Measurements from ENCODE around the gene SYNPO2. TPM values are rescaled to one million over a fixed set of nuclear protein-coding genes. Genes with fewer than 3 reads are reported as not detected.

The SYNPO2 gene
- total and polyA plus RNA-seq, 10 of the 15 experiments (the other 5 are each of a cell fraction or from before 2014, with no cell fraction given): 0.04 to 0.34 (median 0.28) TPM

DNA sequence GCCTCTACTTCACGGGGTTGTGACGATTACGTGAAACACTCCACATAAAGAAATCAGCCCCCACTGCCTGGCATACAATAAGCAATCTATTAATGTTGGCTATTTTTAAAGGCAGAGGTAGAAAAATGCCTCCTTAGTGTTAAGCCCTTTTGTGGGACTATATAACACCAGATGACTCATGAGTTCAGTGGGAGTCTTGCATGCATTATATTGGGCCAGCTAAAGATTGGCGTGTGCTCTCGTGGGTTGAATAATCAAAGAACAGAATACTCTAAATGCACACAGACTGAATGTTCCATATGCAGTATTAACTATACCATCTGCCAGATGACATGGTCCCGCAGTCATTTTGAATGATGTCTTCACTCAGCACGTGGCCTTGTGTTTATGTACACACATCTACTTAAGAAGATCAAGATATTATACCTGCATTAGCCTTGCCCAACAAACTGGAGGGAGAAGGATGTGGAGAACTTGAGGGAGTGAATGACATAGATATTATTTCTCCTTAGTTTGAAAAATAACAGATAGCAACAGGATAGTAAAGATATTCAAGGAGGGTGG lies 162.0 kb downstream of the SYNPO2 start (continued):
- TF ChIP-seq POU2F2 (IDR thresholded peaks at IDR 0.05; ENCODE audit: borderline replicate concordance, low read depth, low read length) (no peak), YBX1 (IDR thresholded peaks at IDR 0.05) (no peak), STAT1 (conservative IDR thresholded peaks at IDR 0.05) (no peak), BCL11A (IDR thresholded peaks at IDR 0.05; ENCODE audit: low read depth, low read length) (no peak), EP300 (IDR thresholded peaks at IDR 0.05; ENCODE audit: borderline replicate concordance in 1 of 2, control insufficient read depth in 1 of 2, low read depth in 2 of 2, low read length in 2 of 2) (no peak)
- TF ChIP-seq, protein P1, sequence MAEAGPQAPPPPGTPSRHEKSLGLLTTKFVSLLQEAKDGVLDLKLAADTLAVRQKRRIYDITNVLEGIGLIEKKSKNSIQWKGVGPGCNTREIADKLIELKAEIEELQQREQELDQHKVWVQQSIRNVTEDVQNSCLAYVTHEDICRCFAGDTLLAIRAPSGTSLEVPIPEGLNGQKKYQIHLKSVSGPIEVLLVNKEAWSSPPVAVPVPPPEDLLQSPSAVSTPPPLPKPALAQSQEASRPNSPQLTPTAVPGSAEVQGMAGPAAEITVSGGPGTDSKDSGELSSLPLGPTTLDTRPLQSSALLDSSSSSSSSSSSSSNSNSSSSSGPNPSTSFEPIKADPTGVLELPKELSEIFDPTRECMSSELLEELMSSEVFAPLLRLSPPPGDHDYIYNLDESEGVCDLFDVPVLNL (IDR thresholded peaks at IDR 0.05; ENCODE audit: low read depth, low read length): no peak

DNA sequence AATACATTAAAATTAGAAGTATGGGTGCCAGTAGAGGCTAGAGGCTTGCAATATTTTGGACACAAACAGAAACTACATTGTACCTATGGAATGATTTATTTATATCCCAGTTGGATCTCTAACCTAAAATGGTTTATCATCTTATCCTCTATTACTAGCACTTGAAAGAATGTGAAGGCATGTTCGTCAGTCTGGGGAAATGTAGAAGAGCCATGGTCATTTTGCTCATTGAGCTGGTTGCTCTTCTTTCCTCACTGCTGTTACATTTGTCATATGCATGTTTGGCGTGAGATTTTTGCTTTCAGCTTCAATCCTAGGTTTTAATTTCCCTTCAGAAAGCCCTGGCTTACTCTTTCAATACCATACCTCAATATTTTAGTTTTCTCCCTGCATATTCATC lies 164.6 kb downstream of the SYNPO2 start:
- H2AFZ ChIP-seq (ENCODE audit: control insufficient read depth, low read depth, low read length): no peak overlapping the region
- H3K36me3 ChIP-seq (ENCODE audit: control insufficient read depth in 2 of 2, insufficient read depth in 2 of 2, low read length in 1 of 2): no peaks in the 10 kb centered on the region
- 31% methylated on average over 2 of the region's 2 CpGs for WGBS (ENCODE audit: insufficient coverage, insufficient replicate concordance, low lambda C conversion rate, missing lambda C conversion rate)
- H4K20me1 ChIP-seq (ENCODE audit: control insufficient read depth, insufficient read depth): no peaks in the 10 kb centered on the region
- H3K4me2 ChIP-seq (ENCODE audit: control insufficient read depth, insufficient read depth): no peak overlapping the region
- intact Hi-C loops (cut with micrococcal nuclease; ENCODE audit: unreplicated experiment) (no loop called here), in situ Hi-C loops (cut with MboI) (no loop called here)
- no peaks in the 10 kb centered on the region for H3K79me2 ChIP-seq (ENCODE audit: control insufficient read depth, insufficient read depth, low read length)
- no peaks in the 10 kb centered on the region; a peak in 1 of 4 replicates for H3K27me3 ChIP-seq (replicated peaks in 1 of 2; ENCODE audit: control insufficient read depth in 2 of 2, insufficient read depth in 2 of 2, low read length in 1 of 2)
- no peak overlapping the region for H3K9ac ChIP-seq (ENCODE audit: control insufficient read depth, insufficient read depth, low read length)
- H3K4me1 ChIP-seq (ENCODE audit: control insufficient read depth, insufficient read depth, low read length): no peaks in the 10 kb centered on the region
- ChIA-PET POLR2A (no interaction called here), SMC1A (ENCODE audit: uncharacterized antibody, unreplicated experiment) (no interaction called here), CTCF (interaction anchor here (1.8 kb wide), 1 partner anchor 11 kb away, joined by 8 read pairs; no protein-coding TSS in a partner anchor), RAD21 (ENCODE audit: unreplicated experiment) (no interaction called here)
- H3K9me3 ChIP-seq (replicated peaks; ENCODE audit: control insufficient read depth, insufficient read depth, low read length): no peaks in the 10 kb centered on the region
- H3K27ac ChIP-seq (ENCODE audit: control insufficient read depth, insufficient read depth): no peak overlapping the region
- DNase-seq (ENCODE audit: low read depth, low spot score) (no peak), ATAC-seq (no peak), FAIRE-seq (no peak)
- no peak overlapping the region for H3K4me3 ChIP-seq
- BruUV-seq (replicated peaks): no TSS peak
- TF ChIP-seq KAT2A (conservative IDR thresholded peaks at IDR 0.05; ENCODE audit: control insufficient read depth, low read depth, low read length): no peak
- TF ChIP-seq HCFC1 (IDR thresholded peaks at IDR 0.05; ENCODE audit: low read length): no peak
- TF ChIP-seq ETV6 (conservative IDR thresholded peaks at IDR 0.05 in 1 of 2, IDR thresholded peaks at IDR 0.05 in 1 of 2; ENCODE audit: borderline replicate concordance in 1 of 2, low read depth in 1 of 2): no peak
- no peak for TF ChIP-seq KDM1A (IDR thresholded peaks at IDR 0.05; ENCODE audit: borderline replicate concordance)
- TF ChIP-seq, protein P2, sequence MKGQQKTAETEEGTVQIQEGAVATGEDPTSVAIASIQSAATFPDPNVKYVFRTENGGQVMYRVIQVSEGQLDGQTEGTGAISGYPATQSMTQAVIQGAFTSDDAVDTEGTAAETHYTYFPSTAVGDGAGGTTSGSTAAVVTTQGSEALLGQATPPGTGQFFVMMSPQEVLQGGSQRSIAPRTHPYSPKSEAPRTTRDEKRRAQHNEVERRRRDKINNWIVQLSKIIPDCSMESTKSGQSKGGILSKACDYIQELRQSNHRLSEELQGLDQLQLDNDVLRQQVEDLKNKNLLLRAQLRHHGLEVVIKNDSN (IDR thresholded peaks at IDR 0.05; ENCODE audit: borderline replicate concordance, extremely low read length, insufficient read depth, low read depth, low read length): no peak
- TF ChIP-seq, protein P3, sequence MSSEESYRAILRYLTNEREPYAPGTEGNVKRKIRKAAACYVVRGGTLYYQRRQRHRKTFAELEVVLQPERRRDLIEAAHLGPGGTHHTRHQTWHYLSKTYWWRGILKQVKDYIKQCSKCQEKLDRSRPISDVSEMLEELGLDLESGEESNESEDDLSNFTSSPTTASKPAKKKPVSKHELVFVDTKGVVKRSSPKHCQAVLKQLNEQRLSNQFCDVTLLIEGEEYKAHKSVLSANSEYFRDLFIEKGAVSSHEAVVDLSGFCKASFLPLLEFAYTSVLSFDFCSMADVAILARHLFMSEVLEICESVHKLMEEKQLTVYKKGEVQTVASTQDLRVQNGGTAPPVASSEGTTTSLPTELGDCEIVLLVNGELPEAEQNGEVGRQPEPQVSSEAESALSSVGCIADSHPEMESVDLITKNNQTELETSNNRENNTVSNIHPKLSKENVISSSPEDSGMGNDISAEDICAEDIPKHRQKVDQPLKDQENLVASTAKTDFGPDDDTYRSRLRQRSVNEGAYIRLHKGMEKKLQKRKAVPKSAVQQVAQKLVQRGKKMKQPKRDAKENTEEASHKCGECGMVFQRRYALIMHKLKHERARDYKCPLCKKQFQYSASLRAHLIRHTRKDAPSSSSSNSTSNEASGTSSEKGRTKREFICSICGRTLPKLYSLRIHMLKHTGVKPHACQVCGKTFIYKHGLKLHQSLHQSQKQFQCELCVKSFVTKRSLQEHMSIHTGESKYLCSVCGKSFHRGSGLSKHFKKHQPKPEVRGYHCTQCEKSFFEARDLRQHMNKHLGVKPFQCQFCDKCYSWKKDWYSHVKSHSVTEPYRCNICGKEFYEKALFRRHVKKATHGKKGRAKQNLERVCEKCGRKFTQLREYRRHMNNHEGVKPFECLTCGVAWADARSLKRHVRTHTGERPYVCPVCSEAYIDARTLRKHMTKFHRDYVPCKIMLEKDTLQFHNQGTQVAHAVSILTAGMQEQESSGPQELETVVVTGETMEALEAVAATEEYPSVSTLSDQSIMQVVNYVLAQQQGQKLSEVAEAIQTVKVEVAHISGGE (CRISPR knock-in tag; IDR thresholded peaks at IDR 0.05): no peak
- no peak for TF ChIP-seq MYB (IDR thresholded peaks at IDR 0.05; ENCODE audit: borderline replicate concordance, low read depth, low read length)
- TF ChIP-seq SMARCA5 (IDR thresholded peaks at IDR 0.05): no peak
- TF ChIP-seq TAF1 (IDR thresholded peaks at IDR 0.05; ENCODE audit: borderline replicate concordance, low read depth, low read length): no peak

Measured in GM12878 (cell line).